Hepatocyte (in vitro differentiated cells): Measurements from ENCODE around the gene POLR2M. TPM values are rescaled to one million over a fixed set of nuclear protein-coding genes. Genes with fewer than 3 reads are reported as not detected.

Source experiments
- DNase-seq: peaks from one replicate; pipeline ENCODE4 v3.0.0-alpha.2; 2016; ENCODE audit warnings: low spot score
- H2AFZ ChIP-seq: fragments of 200-600 bp; sonication (generic); 2 replicates; pipeline ENCODE4 v1.6.0; 2016; ENCODE audit warnings: antibody characterized with exemption, mild to moderate bottlenecking
- H3K27ac ChIP-seq: fragments of 200-600 bp; sonication (generic); 2 replicates; pipeline ENCODE4 v1.5.1; 2016; ENCODE audit warnings: mild to moderate bottlenecking
- H3K27me3 ChIP-seq: fragments of 200-600 bp; sonication (generic); 2 replicates; pipeline ENCODE4 v1.6.1; 2016
- H3K36me3 ChIP-seq: fragments of 200-600 bp; sonication (generic); replicated peaks from 2 replicates; pipeline ENCODE4 v1.5.1; 2016; ENCODE audit warnings: low read depth; ENCODE audit not compliant: insufficient read depth
- H3K4me1 ChIP-seq: fragments of 200-600 bp; sonication (generic); 2 replicates; pipeline ENCODE4 v1.5.1; 2016; ENCODE audit warnings: mild to moderate bottlenecking, moderate library complexity; ENCODE audit not compliant: insufficient read depth
- H3K4me2 ChIP-seq: fragments of 200-600 bp; sonication (generic); 2 replicates; pipeline ENCODE4 v1.6.0; 2016
- H3K4me3 ChIP-seq: fragments of 200-600 bp; sonication (generic); 2 replicates; pipeline ENCODE4 v1.5.1; 2016; ENCODE audit warnings: mild to moderate bottlenecking
- H3K79me2 ChIP-seq: fragments of 200-600 bp; sonication (generic); 2 replicates; pipeline ENCODE4 v1.6.0; 2017; ENCODE audit warnings: mild to moderate bottlenecking
- H3K9me2 ChIP-seq: fragments of 200-600 bp; sonication (generic); replicated peaks from 2 replicates; pipeline ENCODE4 v1.6.0; 2017; ENCODE audit warnings: mild to moderate bottlenecking; ENCODE audit not compliant: insufficient read depth
- H3K9me3 ChIP-seq: fragments of 200-600 bp; sonication (generic); 2 replicates; pipeline ENCODE4 v1.5.1; 2016; ENCODE audit warnings: low read depth, mild to moderate bottlenecking
- H4K20me1 ChIP-seq: fragments of 200-600 bp; sonication (generic); 2 replicates; pipeline ENCODE4 v1.6.0; 2016; ENCODE audit warnings: mild to moderate bottlenecking; ENCODE audit not compliant: insufficient read depth, poor library complexity, severe bottlenecking
- EZH2 ChIP-seq: fragments of 200-600 bp; sonication (generic); IDR thresholded peaks from 2 replicates; pipeline ENCODE4 v1.6.1; 2016; ENCODE audit warnings: antibody characterized with exemption, mild to moderate bottlenecking, borderline replicate concordance
- EZH2phosphoT487 ChIP-seq: fragments of 200-600 bp; sonication (generic); IDR thresholded peaks from one replicate; pipeline ENCODE4 v1.6.1; 2018; ENCODE audit warnings: antibody characterized with exemption, mild to moderate bottlenecking, low read depth, moderate library complexity; ENCODE audit not compliant: unreplicated experiment, severe bottlenecking
- WGBS: methylation state at CpG from one replicate; pipeline ENCODE4 v1.1.6; 2016; ENCODE audit warnings: low lambda C conversion rate; ENCODE audit errors: missing lambda C conversion rate; 5-methylcytosine and 5-hydroxymethylcytosine counted together
- polyA plus RNA-seq: library from polyadenylated mRNA; unstranded; fragments of >200 nt; fragmentation: Nextera tagmentation; extraction: Ambion mirVana; gene quantifications from 2 replicates; pipeline ENCODE4 v1.2.1, GENCODE V29; 2016
- total RNA-seq: library from RNA; depleted of rRNA; stranded (reverse); fragments of >200 nt; gene quantifications from 2 replicates; pipeline ENCODE4 v1.2.3, GENCODE V29; 2014
- TF ChIP-seq, protein P1 (sequence below): fragments of 200-600 bp; sonication (generic); IDR thresholded peaks from 2 replicates; pipeline ENCODE4 v1.5.1; 2016; ENCODE audit warnings: antibody characterized with exemption, mild to moderate bottlenecking; ENCODE audit not compliant: poor library complexity

POLR2M gene
- total RNA-seq: 56.7 and 145 TPM in 2 replicates
- polyA plus RNA-seq: 18.8 and 27.0 TPM in 2 replicates

DNA sequence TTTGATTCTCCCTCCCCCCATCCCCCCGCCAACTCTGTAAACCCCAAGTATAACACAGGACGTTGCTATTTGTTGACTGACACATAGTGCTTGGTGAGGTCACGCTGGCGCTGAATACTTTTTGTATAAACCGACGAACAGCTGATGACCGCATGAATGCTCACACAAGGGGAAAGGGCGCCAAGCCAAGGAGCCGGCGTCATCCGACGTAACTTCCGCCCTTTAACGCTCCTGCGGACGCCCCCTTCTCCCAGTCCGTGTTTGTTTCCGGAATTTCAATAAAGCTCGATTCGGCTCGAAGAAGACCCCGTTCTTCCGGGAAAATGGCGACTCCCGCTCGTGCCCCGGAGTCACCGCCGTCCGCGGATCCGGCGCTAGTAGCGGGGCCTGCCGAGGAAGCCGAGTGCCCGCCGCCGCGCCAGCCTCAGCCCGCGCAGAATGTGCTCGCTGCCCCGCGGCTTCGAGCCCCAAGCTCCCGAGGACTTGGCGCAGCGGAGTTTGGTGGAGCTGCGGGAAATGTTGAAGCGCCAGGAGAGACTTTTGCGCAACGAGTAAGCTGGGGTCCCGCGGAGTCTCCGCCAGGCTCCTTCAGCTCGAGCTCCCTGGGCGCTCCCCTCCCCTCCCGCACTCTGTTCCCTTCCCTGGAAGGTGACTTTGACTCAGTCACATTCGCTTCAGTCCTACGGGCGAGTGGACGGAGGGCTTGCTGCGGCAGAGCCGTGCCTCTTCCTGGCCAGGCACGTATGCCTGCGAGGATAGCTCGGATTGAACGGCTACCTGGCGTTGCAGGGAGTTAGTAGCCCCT is at the start of gene POLR2M:
Gene POLR2M, plus strand, starts transcription at position 310 of the 805 bp plus-strand sequence. Its CDS starts 129 bp downstream, at position 439.
- peak within 1 kb of the TSS; percentile 73 for H2AFZ ChIP-seq
- peak within 1 kb of the TSS; percentile 85 for H3K4me2 ChIP-seq
- H3K27me3 ChIP-seq: no peaks in the 10 kb centered on the region
- no peaks in the 10 kb centered on the region for H3K36me3 ChIP-seq
- H3K9me2 ChIP-seq: no peaks in the 10 kb centered on the region
- peaks cover 33% of the 10 kb centered on the region for H3K79me2 ChIP-seq
- peaks cover 9% of the 10 kb centered on the region for H3K4me1 ChIP-seq
- no peaks in the 10 kb centered on the region for H3K9me3 ChIP-seq
- peak within 1 kb of the TSS; percentile 93 for H3K27ac ChIP-seq
- H3K4me3 ChIP-seq: peak within 1 kb of the TSS; percentile 75
- 2% methylated on average over 70 of the region's 70 CpGs for WGBS
- peaks cover 9% of the 10 kb centered on the region for H4K20me1 ChIP-seq
- peak; percentile 97 for DNase-seq
- TF ChIP-seq, protein P1, sequence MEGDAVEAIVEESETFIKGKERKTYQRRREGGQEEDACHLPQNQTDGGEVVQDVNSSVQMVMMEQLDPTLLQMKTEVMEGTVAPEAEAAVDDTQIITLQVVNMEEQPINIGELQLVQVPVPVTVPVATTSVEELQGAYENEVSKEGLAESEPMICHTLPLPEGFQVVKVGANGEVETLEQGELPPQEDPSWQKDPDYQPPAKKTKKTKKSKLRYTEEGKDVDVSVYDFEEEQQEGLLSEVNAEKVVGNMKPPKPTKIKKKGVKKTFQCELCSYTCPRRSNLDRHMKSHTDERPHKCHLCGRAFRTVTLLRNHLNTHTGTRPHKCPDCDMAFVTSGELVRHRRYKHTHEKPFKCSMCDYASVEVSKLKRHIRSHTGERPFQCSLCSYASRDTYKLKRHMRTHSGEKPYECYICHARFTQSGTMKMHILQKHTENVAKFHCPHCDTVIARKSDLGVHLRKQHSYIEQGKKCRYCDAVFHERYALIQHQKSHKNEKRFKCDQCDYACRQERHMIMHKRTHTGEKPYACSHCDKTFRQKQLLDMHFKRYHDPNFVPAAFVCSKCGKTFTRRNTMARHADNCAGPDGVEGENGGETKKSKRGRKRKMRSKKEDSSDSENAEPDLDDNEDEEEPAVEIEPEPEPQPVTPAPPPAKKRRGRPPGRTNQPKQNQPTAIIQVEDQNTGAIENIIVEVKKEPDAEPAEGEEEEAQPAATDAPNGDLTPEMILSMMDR: no peak
- TF ChIP-seq EZH2: no peak

DNA sequence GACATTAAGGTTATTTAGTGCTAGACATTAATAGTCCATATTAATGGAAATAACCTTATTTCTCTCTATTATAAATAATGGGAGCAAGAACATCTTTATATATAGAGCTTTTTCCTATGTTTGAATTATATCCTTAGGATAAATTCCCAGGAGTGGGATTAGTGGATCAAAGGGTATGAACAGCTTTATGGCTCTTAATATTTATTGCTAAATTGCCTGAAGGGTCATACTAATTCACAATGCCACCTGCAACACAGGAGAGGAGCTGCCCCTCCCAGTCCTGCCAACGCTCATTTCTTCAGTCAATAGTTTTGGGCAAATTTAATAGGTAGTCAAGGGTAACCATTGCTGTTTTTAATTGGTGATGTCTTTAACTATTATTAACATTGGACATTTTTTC is 48.9 kb upstream of the POLR2M start:
- Histone ChIP-seq H3K36me3 (no peaks in the 10 kb centered on the region), H3K27me3 (no peaks in the 10 kb centered on the region), H3K9me2 (no peaks in the 10 kb centered on the region), H3K79me2 (no peaks in the 10 kb centered on the region), H3K4me3 (no peak overlapping the region), H3K27ac (no peak overlapping the region), H2AFZ (no peak overlapping the region), H3K4me1 (peaks cover 13% of the 10 kb centered on the region), H3K9me3 (no peaks in the 10 kb centered on the region), H3K4me2 (no peak overlapping the region), H4K20me1 (no peaks in the 10 kb centered on the region)
- TF ChIP-seq EZH2 (no peak), EZH2phosphoT487 (no peak)
- TF ChIP-seq, protein P1: no peak
- no peak for DNase-seq
- WGBS: 67% methylated on average over 1 of the region's 1 CpG

DNA sequence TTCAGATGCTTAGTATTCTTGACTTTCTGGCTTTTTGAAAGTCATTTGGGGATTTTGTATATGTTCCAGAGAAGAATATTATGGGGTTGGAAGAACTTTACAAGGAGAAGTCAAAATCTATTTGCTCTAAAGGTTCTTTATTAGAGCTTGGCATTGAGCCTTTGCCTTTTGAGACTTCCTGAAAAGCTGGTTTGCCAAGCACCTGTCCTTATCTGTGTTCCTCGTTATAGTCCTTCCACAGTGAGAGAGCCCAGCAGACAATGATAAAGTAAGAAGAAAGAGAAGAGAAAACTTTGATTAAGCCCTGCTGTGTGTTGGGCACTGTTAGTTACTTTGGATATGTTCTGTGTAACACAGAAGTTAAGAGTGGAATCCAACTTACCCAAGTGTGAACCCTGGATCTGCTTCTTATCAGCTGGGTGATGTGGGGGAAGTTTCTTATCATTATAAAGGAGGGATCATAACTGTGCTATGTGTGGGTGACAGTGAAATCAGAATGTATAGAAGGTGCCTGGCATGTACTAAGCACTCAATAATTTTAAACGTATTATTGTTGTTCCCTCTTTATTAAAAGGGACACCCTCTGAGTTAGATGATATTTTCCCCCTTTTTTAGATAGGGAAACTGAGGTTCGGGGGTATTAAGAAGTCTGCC is 44.3 kb upstream of the POLR2M start:
- Histone ChIP-seq H3K9me3 (no peaks in the 10 kb centered on the region), H3K9me2 (no peaks in the 10 kb centered on the region), H3K27ac (no peak overlapping the region), H2AFZ (no peak overlapping the region), H3K36me3 (no peaks in the 10 kb centered on the region), H4K20me1 (no peaks in the 10 kb centered on the region), H3K4me2 (no peak overlapping the region), H3K4me3 (no peak overlapping the region), H3K27me3 (no peaks in the 10 kb centered on the region), H3K4me1 (peaks cover 21% of the 10 kb centered on the region), H3K79me2 (no peaks in the 10 kb centered on the region)
- no peak for DNase-seq
- TF ChIP-seq, protein P1: no peak
- TF ChIP-seq EZH2phosphoT487 (no peak), EZH2 (no peak)
- WGBS: 70% methylated on average over 3 of the region's 3 CpGs
